NCI-H1694 (cell line): ENCODE measurements around the gene ITPK1.

ENCODE experiments used
- DNase-seq: peaks from one replicate; lab custom pipeline; 2025; lab: John Stamatoyannopoulos, UW

The ITPK1 gene

GRCh38 chr14:92890830-92891588 lies 224.7 kb downstream of the ITPK1 start:
- DNase-seq, result no peak

DNA sequence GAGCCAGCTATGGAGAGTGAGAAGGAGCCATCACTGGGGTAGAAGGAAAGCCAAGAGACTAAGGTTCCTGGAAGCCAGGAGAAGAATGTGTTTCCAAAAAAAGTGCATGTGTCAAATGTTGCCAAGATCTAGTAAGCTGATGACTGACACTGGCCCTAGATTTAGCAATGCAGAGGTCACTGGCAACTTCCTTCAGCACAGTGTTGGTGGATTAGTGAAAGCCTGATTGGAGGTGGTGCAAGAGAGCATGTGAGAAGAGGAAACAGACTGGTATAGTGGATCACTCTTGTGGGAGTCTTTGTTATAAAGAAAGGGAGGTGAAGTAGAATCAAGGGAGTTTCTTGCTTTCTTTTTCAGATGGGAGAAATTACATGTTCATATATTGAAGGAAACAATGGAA lies 226.8 kb downstream of the ITPK1 start:
- DNase-seq, result no peak

DNA sequence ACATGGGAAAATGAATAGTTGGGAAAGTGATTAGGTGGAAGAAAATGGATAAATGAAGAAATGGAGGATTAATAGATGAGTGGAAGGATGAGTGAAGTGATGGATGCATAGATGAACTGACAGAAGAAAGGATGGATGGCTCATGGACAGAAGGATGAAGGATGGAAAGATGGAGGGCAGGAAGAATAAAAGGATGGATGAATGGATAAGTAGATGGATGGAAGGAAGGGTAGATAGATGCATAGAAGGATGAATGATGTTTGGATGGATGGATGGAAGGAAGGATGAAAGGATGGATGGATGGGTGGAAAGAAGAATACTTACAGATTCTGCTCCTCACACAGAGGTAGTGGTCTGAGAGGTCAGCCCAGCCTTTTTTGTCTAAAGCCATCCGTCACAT lies 228.6 kb downstream of the ITPK1 start:
- DNase-seq, result no peak
